Liver (tissue), 3 donors: Measurements from ENCODE around the gene TYMP.

Experiments
- ATF3 ChIP-seq: IDR thresholded peaks from 2 replicates; pipeline ENCODE4 v1.6.1; 2016; ENCODE audit warnings: antibody characterized with exemption
- CTCF ChIP-seq: fragments of 150-350 bp; IDR thresholded peaks from 2 replicates; pipeline ENCODE4 v1.5.1; 2017; ENCODE audit warnings: improper control_type of control experiment, low read depth, low read length; ENCODE audit not compliant: missing input control
- FOXA1 ChIP-seq: IDR thresholded peaks from 2 replicates; pipeline ENCODE4 v1.6.1; 2016; ENCODE audit warnings: antibody characterized with exemption
- GABPA ChIP-seq, 2 donors: IDR thresholded peaks in 1 of 2; conservative IDR thresholded peaks in 1 of 2; 2 replicates each; pipeline ENCODE4 v1.6.1; 2016; ENCODE audit warnings: antibody characterized with exemption in 2 of 2, mild to moderate bottlenecking in 1 of 2, moderate library complexity in 1 of 2
- HNF4G ChIP-seq: IDR thresholded peaks from 2 replicates; pipeline ENCODE4 v1.6.1; 2016; ENCODE audit warnings: antibody characterized with exemption
- JUND ChIP-seq, 2 donors: IDR thresholded peaks; 2 replicates each; pipeline ENCODE4 v1.6.1; 2016; ENCODE audit warnings: antibody characterized with exemption in 2 of 2
- MAX ChIP-seq: IDR thresholded peaks from 2 replicates; pipeline ENCODE4 v1.6.1; 2016; ENCODE audit warnings: antibody characterized with exemption
- RAD21 ChIP-seq, 2 donors: IDR thresholded peaks; 2 replicates each; pipeline ENCODE4 v1.6.1; 2016; ENCODE audit warnings: antibody characterized with exemption in 2 of 2, mild to moderate bottlenecking in 2 of 2
- RXRA ChIP-seq, 2 donors: IDR thresholded peaks; 2 replicates each; pipeline ENCODE4 v1.6.1; 2017 to 2018; ENCODE audit warnings: antibody characterized with exemption in 2 of 2, mild to moderate bottlenecking in 1 of 2
- SP1 ChIP-seq: IDR thresholded peaks from 2 replicates; pipeline ENCODE4 v1.6.1; 2018; ENCODE audit warnings: antibody characterized with exemption, mild to moderate bottlenecking
- TAF1 ChIP-seq: conservative IDR thresholded peaks from 2 replicates; pipeline ENCODE4 v1.6.1; 2016; ENCODE audit warnings: antibody characterized with exemption, mild to moderate bottlenecking
- YY1 ChIP-seq: IDR thresholded peaks from 2 replicates; pipeline ENCODE4 v1.6.1; 2016; ENCODE audit warnings: antibody characterized with exemption, mild to moderate bottlenecking
- TF ChIP-seq, protein P1 (sequence below): IDR thresholded peaks from 2 replicates; pipeline ENCODE4 v1.6.1; 2016; ENCODE audit warnings: antibody characterized with exemption
- TF ChIP-seq, protein P2 (sequence below): IDR thresholded peaks from 2 replicates; pipeline ENCODE4 v1.6.1; 2016; ENCODE audit warnings: antibody characterized with exemption, mild to moderate bottlenecking
- donor health status: healthy.
- donor health status: healthy.

- TF ChIP-seq SP1: no peak
- TF ChIP-seq CTCF: no peak
- TF ChIP-seq TAF1: no peak
- no peak for TF ChIP-seq RAD21 (IDR thresholded peaks at IDR 0.05)
- no peak for TF ChIP-seq YY1
- TF ChIP-seq MAX: no peak
- TF ChIP-seq, protein P1, sequence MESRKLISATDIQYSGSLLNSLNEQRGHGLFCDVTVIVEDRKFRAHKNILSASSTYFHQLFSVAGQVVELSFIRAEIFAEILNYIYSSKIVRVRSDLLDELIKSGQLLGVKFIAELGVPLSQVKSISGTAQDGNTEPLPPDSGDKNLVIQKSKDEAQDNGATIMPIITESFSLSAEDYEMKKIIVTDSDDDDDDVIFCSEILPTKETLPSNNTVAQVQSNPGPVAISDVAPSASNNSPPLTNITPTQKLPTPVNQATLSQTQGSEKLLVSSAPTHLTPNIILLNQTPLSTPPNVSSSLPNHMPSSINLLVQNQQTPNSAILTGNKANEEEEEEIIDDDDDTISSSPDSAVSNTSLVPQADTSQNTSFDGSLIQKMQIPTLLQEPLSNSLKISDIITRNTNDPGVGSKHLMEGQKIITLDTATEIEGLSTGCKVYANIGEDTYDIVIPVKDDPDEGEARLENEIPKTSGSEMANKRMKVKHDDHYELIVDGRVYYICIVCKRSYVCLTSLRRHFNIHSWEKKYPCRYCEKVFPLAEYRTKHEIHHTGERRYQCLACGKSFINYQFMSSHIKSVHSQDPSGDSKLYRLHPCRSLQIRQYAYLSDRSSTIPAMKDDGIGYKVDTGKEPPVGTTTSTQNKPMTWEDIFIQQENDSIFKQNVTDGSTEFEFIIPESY: no peak
- TF ChIP-seq, protein P2, sequence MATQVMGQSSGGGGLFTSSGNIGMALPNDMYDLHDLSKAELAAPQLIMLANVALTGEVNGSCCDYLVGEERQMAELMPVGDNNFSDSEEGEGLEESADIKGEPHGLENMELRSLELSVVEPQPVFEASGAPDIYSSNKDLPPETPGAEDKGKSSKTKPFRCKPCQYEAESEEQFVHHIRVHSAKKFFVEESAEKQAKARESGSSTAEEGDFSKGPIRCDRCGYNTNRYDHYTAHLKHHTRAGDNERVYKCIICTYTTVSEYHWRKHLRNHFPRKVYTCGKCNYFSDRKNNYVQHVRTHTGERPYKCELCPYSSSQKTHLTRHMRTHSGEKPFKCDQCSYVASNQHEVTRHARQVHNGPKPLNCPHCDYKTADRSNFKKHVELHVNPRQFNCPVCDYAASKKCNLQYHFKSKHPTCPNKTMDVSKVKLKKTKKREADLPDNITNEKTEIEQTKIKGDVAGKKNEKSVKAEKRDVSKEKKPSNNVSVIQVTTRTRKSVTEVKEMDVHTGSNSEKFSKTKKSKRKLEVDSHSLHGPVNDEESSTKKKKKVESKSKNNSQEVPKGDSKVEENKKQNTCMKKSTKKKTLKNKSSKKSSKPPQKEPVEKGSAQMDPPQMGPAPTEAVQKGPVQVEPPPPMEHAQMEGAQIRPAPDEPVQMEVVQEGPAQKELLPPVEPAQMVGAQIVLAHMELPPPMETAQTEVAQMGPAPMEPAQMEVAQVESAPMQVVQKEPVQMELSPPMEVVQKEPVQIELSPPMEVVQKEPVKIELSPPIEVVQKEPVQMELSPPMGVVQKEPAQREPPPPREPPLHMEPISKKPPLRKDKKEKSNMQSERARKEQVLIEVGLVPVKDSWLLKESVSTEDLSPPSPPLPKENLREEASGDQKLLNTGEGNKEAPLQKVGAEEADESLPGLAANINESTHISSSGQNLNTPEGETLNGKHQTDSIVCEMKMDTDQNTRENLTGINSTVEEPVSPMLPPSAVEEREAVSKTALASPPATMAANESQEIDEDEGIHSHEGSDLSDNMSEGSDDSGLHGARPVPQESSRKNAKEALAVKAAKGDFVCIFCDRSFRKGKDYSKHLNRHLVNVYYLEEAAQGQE: no peak
- no peak for TF ChIP-seq JUND (IDR thresholded peaks at IDR 0.05)
- no peak for TF ChIP-seq ATF3
- peak; percentile 10 to 55 for TF ChIP-seq RXRA (IDR thresholded peaks at IDR 0.05)
- TF ChIP-seq FOXA1: no peak
- TF ChIP-seq HNF4G: no peak
- TF ChIP-seq GABPA (IDR thresholded peaks at IDR 0.05 in 1 of 2, conservative IDR thresholded peaks at IDR 0.05 in 1 of 2): no peak
Measured at GRCh38 chr22:50577987-50578775, 48.4 kb upstream of the TYMP start, which contains the start of gene CPT1B.
